HCT116 (cell line): ENCODE measurements around the gene CDC14B. TPM values are rescaled to one million over a fixed set of nuclear protein-coding genes. Genes with fewer than 3 reads are reported as not detected.

Experiments
- ATAC-seq: fragments of 200-7000 bp; cut with Tn5 transposase; 2 replicates; pipeline ENCODE4 v1.9.1; 2020; ENCODE audit warnings: mild to moderate bottlenecking, moderate library complexity
- BruUV-seq: library from RNA; stranded (reverse); fragments of 400-500 nt; replicated peaks from 2 replicates; lab custom pipeline; 2021; lab: Mats Ljungman, UMichigan
- CTCF ChIA-PET: fragments of 300-600 bp; sonication (Branson Sonifier 250); formaldehyde crosslinking; loops from one replicate; lab custom pipeline; 2021; ENCODE audit warnings: antibody characterized with exemption; lab: Charles Lee
- POLR2A ChIA-PET: fragments of 300-600, 350-600 bp; sonication (Branson Sonifier 250); formaldehyde crosslinking; loops from one replicate; lab custom pipeline; 2021; ENCODE audit warnings: antibody characterized with exemption; lab: Charles Lee
- RAD21 ChIA-PET, 2 experiments: fragments of 300-600 bp; sonication (Branson Sonifier 250); formaldehyde crosslinking; loops; one replicate each; lab custom pipeline; 2023; ENCODE audit warnings: low total read pairs in 2 of 2; ENCODE audit not compliant: uncharacterized antibody in 2 of 2, unreplicated experiment in 2 of 2, low non-redundant PET in 1 of 2; lab: Charles Lee
- DNase-seq: peaks from one replicate; pipeline ENCODE4 v3.0.0-alpha.2; 2010; ENCODE audit warnings: low read depth, low spot score
- H2AFZ ChIP-seq: fragments of 200-600 bp; shearing (Covaris generic), sonication (generic); 2 replicates; pipeline ENCODE4 v1.6.1; 2017; ENCODE audit warnings: low read depth, mixed run types, mixed read lengths, antibody characterized with exemption, low read length; ENCODE audit not compliant: poor library complexity, severe bottlenecking
- H3K27ac ChIP-seq: 2 replicates; pipeline ENCODE4 v1.5.1; 2012; ENCODE audit warnings: low read depth, low read length
- H3K27me3 ChIP-seq: fragments of 200-600 bp; sonication (generic); 2 replicates; pipeline ENCODE4 v1.6.1; 2016; ENCODE audit warnings: mixed run types, low read length, mixed read lengths; ENCODE audit not compliant: insufficient read depth
- H3K36me3 ChIP-seq, 2 experiments: fragments of 200-500 bp in 1 of 2; fragments of 200-600 bp in 1 of 2; sonication (Bioruptor generic) in 1 of 2; sonication (generic) in 1 of 2; 2 replicates each; pipeline versions ENCODE4 v1.5.1 to v1.6.1; 2014 to 2016; ENCODE audit warnings: low read length in 2 of 2, inconsistent platforms in 1 of 2, mixed read lengths in 1 of 2, mixed run types in 1 of 2; ENCODE audit not compliant: insufficient read depth in 2 of 2, control insufficient read depth in 1 of 2
- H3K4me1 ChIP-seq, 2 experiments: fragments of 200-600 bp in 1 of 2; sonication (generic) in 1 of 2; 2 replicates each; pipeline versions ENCODE4 v1.5.1 to v1.6.1; 2012 to 2017; ENCODE audit warnings: low read length in 2 of 2, inconsistent platforms in 1 of 2, mild to moderate bottlenecking in 1 of 2, mixed read lengths in 1 of 2, mixed run types in 1 of 2, moderate library complexity in 1 of 2; ENCODE audit not compliant: insufficient read depth in 2 of 2, control insufficient read depth in 1 of 2
- H3K4me2 ChIP-seq: fragments of 200-600 bp; sonication (generic); 2 replicates; pipeline ENCODE4 v1.6.1; 2017; ENCODE audit warnings: mixed run types, low read length, mixed read lengths
- H3K4me3 ChIP-seq, 2 experiments: fragments of 200-600 bp in 1 of 2; sonication (generic) in 1 of 2; replicated peaks in 1 of 2; 2 replicates each; pipeline ENCODE4 v1.5.1; 2011 to 2016; ENCODE audit warnings: low read length in 2 of 2, control low read depth in 1 of 2, low read depth in 1 of 2, mild to moderate bottlenecking in 1 of 2, mixed read lengths in 1 of 2, mixed run types in 1 of 2
- H3K79me2 ChIP-seq: fragments of 200-600 bp; sonication (generic); 2 replicates; pipeline ENCODE4 v1.6.1; 2017; ENCODE audit warnings: mild to moderate bottlenecking, mixed run types, low read length, moderate library complexity, mixed read lengths; ENCODE audit not compliant: insufficient read depth
- H3K9ac ChIP-seq: fragments of 200-600 bp; sonication (generic); 2 replicates; pipeline ENCODE4 v1.6.1; 2016; ENCODE audit warnings: low read length, mixed read lengths
- H3K9me2 ChIP-seq: fragments of 200-600 bp; sonication (generic), shearing (Covaris generic); 2 replicates; pipeline ENCODE4 v1.6.1; 2017; ENCODE audit warnings: mixed run types, mild to moderate bottlenecking, moderate library complexity; ENCODE audit not compliant: insufficient read depth
- H3K9me3 ChIP-seq, 2 experiments: fragments of 200-500 bp in 1 of 2; fragments of 200-600 bp in 1 of 2; sonication (Bioruptor generic) in 1 of 2; sonication (generic) in 1 of 2; 2 replicates each; pipeline ENCODE4 v1.6.1; 2014 to 2017; ENCODE audit warnings: low read length in 2 of 2, mixed read lengths in 2 of 2, inconsistent platforms in 1 of 2, low read depth in 1 of 2, mild to moderate bottlenecking in 1 of 2, mixed run types in 1 of 2, moderate library complexity in 1 of 2; ENCODE audit not compliant: control insufficient read depth in 1 of 2, insufficient read depth in 1 of 2
- H4K20me1 ChIP-seq: fragments of 200-600 bp; sonication (generic), shearing (Covaris generic); 2 replicates; pipeline ENCODE4 v1.6.1; 2017; ENCODE audit warnings: mixed run types, mild to moderate bottlenecking, moderate library complexity; ENCODE audit not compliant: insufficient read depth
- EGR1 ChIP-seq: IDR thresholded peaks from 2 replicates; pipeline ENCODE4 v1.6.1; 2012; ENCODE audit warnings: low read depth
- JUND ChIP-seq: IDR thresholded peaks from 2 replicates; pipeline ENCODE4 v1.6.1; 2012
- POLR2A ChIP-seq: IDR thresholded peaks from 2 replicates; pipeline ENCODE4 v1.7.0; 2011; ENCODE audit warnings: borderline replicate concordance; ENCODE audit not compliant: insufficient read depth, insufficient read length; ENCODE audit errors: extremely low read depth
- TCF7L2 ChIP-seq: IDR thresholded peaks from 2 replicates; pipeline ENCODE4 v1.7.0; 2011; ENCODE audit warnings: borderline replicate concordance, inconsistent platforms; ENCODE audit not compliant: insufficient read depth, insufficient read length; ENCODE audit errors: extremely low read depth
- intact Hi-C: fragments of 100-400 bp; cut with micrococcal nuclease; formaldehyde crosslinking; loops from 2 replicates; pipeline ENCODE4 v1.10.0; 2022
- total RNA-seq: library from RNA; stranded (reverse); gene quantifications from one replicate; pipeline ENCODE4 v1.2.1, GENCODE V29; 2021; ENCODE audit not compliant: unreplicated experiment
- TF ChIP-seq, protein P1 (sequence below), 3 experiments: fragments of 200-600 bp in 1 of 3; sonication (generic) in 1 of 3; IDR thresholded peaks in 2 of 3; conservative IDR thresholded peaks in 1 of 3; 2 replicates each; pipeline ENCODE4 v1.5.1; 2012 to 2017; ENCODE audit warnings: low read depth in 2 of 3, low read length in 2 of 3, antibody characterized with exemption in 1 of 3, borderline replicate concordance in 1 of 3, control low read depth in 1 of 3, mild to moderate bottlenecking in 1 of 3, mixed read lengths in 1 of 3, mixed run types in 1 of 3, moderate library complexity in 1 of 3; ENCODE audit not compliant: insufficient read depth in 1 of 3
- TF ChIP-seq, protein P2 (sequence below): IDR thresholded peaks from 2 replicates; pipeline ENCODE4 v1.6.1; 2012; ENCODE audit warnings: low read depth
- TF ChIP-seq, protein P3 (sequence below): IDR thresholded peaks from 2 replicates; pipeline ENCODE4 v1.6.1; 2012
- TF ChIP-seq, protein P4 (sequence below): IDR thresholded peaks from 2 replicates; pipeline ENCODE4 v1.6.1; 2011; ENCODE audit warnings: mild to moderate bottlenecking, low read length, moderate library complexity; ENCODE audit not compliant: insufficient replicate concordance; ENCODE audit errors: extremely low read depth

CDC14B gene
- total RNA-seq, 1 experiment from 2014 or later: 21.6 TPM

DNA sequence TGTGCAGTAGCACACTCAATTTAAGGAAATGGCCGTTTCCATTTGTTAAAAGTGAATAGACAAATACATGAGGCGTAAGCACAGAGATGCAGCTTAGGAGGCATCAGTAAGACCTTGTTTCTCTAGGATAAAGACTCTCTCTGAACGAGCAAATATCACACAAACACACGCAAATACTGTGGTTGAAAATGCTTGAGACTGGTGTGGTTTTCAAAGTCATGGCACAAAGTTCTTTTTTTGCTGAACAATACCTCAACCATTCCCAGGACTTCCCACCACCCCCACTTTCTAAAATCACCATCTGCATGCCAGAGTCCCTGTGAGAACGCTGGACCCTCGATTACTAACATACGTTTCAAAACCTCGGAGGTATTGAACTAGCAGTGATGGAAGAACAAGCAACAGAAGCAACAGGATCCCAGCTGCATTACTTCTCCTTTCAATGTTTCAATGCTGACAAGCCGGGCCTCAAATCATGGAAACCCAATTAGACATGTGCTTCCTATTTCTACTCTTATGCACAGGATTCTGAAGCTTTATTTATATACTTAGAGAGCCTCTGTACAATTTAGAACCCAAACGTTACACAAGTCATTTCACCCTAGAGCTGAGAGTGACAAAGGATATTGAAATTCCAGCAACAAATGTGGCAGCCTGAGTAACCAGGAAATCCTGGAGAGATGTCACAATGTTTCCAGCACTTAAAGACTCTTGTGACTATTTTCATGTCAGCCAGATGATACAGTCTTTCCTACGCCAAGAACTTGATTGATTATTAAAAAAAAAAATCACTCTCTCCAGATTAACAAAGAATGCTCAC is 63.9 kb downstream of the CDC14B start:
- Histone ChIP-seq H4K20me1 (no peaks in the 10 kb centered on the region), H3K4me2 (no peak overlapping the region), H2AFZ (no peak overlapping the region), H3K9me2 (no peaks in the 10 kb centered on the region), H3K79me2 (no peaks in the 10 kb centered on the region), H3K36me3 (no peaks in the 10 kb centered on the region), H3K4me1 (no peaks in the 10 kb centered on the region; a peak in 1 of 4 replicates), H3K27ac (no peak overlapping the region), H3K27me3 (no peaks in the 10 kb centered on the region), H3K4me3 (no peak overlapping the region), H3K9ac (no peak overlapping the region), H3K9me3 (no peaks in the 10 kb centered on the region)
- CTCF ChIA-PET: no interaction called here
- RAD21 ChIA-PET: no interaction called here
- DNase-seq: no peak
- POLR2A ChIA-PET: no interaction called here
- no TSS peak for BruUV-seq
- TF ChIP-seq POLR2A (no peak), EGR1 (no peak), JUND (no peak)
- TF ChIP-seq, protein P1, sequence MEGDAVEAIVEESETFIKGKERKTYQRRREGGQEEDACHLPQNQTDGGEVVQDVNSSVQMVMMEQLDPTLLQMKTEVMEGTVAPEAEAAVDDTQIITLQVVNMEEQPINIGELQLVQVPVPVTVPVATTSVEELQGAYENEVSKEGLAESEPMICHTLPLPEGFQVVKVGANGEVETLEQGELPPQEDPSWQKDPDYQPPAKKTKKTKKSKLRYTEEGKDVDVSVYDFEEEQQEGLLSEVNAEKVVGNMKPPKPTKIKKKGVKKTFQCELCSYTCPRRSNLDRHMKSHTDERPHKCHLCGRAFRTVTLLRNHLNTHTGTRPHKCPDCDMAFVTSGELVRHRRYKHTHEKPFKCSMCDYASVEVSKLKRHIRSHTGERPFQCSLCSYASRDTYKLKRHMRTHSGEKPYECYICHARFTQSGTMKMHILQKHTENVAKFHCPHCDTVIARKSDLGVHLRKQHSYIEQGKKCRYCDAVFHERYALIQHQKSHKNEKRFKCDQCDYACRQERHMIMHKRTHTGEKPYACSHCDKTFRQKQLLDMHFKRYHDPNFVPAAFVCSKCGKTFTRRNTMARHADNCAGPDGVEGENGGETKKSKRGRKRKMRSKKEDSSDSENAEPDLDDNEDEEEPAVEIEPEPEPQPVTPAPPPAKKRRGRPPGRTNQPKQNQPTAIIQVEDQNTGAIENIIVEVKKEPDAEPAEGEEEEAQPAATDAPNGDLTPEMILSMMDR (IDR thresholded peaks at IDR 0.05 in 2 of 3, conservative IDR thresholded peaks at IDR 0.05 in 1 of 3; ENCODE audit: borderline replicate concordance in 1 of 3, insufficient read depth in 1 of 3, low read depth in 2 of 3, low read length in 2 of 3): no peak
- no peak for ATAC-seq
- intact Hi-C loops: no loop called here

DNA sequence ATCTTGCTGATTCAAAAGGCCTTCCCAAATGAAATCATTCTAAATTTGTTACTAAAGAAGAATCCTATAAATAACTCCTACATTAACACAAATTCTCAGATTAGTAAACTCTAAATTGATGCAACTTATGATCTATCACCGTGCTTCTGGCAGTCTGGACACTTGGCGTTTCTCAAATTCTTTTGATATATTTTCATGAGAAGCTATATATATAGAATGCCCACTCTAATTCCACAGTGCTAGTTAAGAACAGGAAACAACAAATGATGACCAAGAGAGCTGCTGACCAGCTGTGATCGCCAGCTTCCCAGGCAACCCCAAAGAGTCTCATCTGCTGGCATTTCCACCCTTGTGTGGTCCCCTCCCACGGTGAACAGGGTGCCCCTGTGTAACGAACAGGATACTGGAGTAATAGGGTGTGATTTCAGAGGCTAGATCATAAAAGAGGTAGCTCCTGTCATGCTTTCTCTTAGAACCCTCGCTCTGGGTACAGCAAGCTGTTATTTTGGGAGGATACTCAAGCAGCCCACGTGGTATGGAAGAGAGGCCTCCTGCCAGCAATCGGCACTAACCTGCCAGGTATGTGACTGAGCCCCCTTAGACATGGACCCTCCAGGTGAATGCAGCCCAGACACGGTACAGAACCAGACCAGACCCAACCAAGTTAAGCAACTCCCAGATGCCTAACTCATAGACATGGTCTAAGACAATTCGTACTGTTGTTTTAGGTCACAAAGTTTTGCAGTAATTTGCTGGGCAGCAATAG is 64.7 kb downstream of the CDC14B start:
- Histone ChIP-seq H2AFZ (no peak overlapping the region), H3K9me3 (no peaks in the 10 kb centered on the region), H3K9ac (no peak overlapping the region), H3K27me3 (no peaks in the 10 kb centered on the region), H3K4me3 (no peak overlapping the region), H3K4me1 (no peaks in the 10 kb centered on the region; a peak in 1 of 4 replicates), H3K4me2 (no peak overlapping the region), H3K9me2 (no peaks in the 10 kb centered on the region), H4K20me1 (no peaks in the 10 kb centered on the region), H3K36me3 (no peaks in the 10 kb centered on the region), H3K79me2 (no peaks in the 10 kb centered on the region), H3K27ac (no peak overlapping the region)
- ATAC-seq (no peak), DNase-seq (no peak)
- ChIA-PET RAD21 (no interaction called here), POLR2A (no interaction called here), CTCF (no interaction called here)
- BruUV-seq: no TSS peak
- intact Hi-C loops: no loop called here
- TF ChIP-seq, protein P2, sequence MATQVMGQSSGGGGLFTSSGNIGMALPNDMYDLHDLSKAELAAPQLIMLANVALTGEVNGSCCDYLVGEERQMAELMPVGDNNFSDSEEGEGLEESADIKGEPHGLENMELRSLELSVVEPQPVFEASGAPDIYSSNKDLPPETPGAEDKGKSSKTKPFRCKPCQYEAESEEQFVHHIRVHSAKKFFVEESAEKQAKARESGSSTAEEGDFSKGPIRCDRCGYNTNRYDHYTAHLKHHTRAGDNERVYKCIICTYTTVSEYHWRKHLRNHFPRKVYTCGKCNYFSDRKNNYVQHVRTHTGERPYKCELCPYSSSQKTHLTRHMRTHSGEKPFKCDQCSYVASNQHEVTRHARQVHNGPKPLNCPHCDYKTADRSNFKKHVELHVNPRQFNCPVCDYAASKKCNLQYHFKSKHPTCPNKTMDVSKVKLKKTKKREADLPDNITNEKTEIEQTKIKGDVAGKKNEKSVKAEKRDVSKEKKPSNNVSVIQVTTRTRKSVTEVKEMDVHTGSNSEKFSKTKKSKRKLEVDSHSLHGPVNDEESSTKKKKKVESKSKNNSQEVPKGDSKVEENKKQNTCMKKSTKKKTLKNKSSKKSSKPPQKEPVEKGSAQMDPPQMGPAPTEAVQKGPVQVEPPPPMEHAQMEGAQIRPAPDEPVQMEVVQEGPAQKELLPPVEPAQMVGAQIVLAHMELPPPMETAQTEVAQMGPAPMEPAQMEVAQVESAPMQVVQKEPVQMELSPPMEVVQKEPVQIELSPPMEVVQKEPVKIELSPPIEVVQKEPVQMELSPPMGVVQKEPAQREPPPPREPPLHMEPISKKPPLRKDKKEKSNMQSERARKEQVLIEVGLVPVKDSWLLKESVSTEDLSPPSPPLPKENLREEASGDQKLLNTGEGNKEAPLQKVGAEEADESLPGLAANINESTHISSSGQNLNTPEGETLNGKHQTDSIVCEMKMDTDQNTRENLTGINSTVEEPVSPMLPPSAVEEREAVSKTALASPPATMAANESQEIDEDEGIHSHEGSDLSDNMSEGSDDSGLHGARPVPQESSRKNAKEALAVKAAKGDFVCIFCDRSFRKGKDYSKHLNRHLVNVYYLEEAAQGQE: no peak
- TF ChIP-seq, protein P3, sequence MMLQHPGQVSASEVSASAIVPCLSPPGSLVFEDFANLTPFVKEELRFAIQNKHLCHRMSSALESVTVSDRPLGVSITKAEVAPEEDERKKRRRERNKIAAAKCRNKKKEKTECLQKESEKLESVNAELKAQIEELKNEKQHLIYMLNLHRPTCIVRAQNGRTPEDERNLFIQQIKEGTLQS: no peak
- TF ChIP-seq, protein P4, sequence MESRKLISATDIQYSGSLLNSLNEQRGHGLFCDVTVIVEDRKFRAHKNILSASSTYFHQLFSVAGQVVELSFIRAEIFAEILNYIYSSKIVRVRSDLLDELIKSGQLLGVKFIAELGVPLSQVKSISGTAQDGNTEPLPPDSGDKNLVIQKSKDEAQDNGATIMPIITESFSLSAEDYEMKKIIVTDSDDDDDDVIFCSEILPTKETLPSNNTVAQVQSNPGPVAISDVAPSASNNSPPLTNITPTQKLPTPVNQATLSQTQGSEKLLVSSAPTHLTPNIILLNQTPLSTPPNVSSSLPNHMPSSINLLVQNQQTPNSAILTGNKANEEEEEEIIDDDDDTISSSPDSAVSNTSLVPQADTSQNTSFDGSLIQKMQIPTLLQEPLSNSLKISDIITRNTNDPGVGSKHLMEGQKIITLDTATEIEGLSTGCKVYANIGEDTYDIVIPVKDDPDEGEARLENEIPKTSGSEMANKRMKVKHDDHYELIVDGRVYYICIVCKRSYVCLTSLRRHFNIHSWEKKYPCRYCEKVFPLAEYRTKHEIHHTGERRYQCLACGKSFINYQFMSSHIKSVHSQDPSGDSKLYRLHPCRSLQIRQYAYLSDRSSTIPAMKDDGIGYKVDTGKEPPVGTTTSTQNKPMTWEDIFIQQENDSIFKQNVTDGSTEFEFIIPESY: no peak
- TF ChIP-seq TCF7L2: no peak
